Endothelial cell of umbilical vein (primary cell): Measurements from ENCODE around the gene TSFM. TPM values are rescaled to one million over a fixed set of nuclear protein-coding genes. Genes with fewer than 3 reads are reported as not detected.

ENCODE experiments used
- BruUV-seq: library from RNA; stranded (reverse); fragments of 400-500 nt; replicated peaks from 2 replicates; lab custom pipeline; 2021; lab: Mats Ljungman, UMichigan
- CTCF ChIA-PET: fragments of 300-600, 350-600 bp; sonication (Branson Sonifier 250); formaldehyde crosslinking; loops from one replicate; lab custom pipeline; 2021; ENCODE audit warnings: antibody characterized with exemption, inconsistent platforms; lab: Charles Lee
- POLR2A ChIA-PET: fragments of 300-600, 350-600 bp; sonication (Branson Sonifier 250); formaldehyde crosslinking; loops from one replicate; lab custom pipeline; 2021; ENCODE audit warnings: antibody characterized with exemption, inconsistent platforms; lab: Charles Lee
- DNase-seq: peaks from one replicate; pipeline ENCODE4 v3.0.0-alpha.2; 2011; ENCODE audit warnings: low read depth, low spot score
- FAIRE-seq: peaks from 2 replicates; lab custom pipeline; 2011; peaks lifted over from hg19 to GRCh38; lab: Jason Lieb, UNC
- H2AFZ ChIP-seq: 2 replicates; pipeline ENCODE4 v1.6.0; 2012; ENCODE audit warnings: low read depth, low read length, control low read depth, inconsistent platforms
- H3K27ac ChIP-seq: 2 replicates; pipeline ENCODE4 v1.5.1; 2011; ENCODE audit warnings: low read depth, mild to moderate bottlenecking, control low read depth, low read length, moderate library complexity; ENCODE audit not compliant: insufficient read depth
- H3K27me3 ChIP-seq, 2 experiments: 2 replicates each; pipeline versions ENCODE4 v1.6.0 to v1.6.1; 2011; ENCODE audit warnings: low read length in 2 of 2, mixed read lengths in 1 of 2; ENCODE audit not compliant: control insufficient read depth in 2 of 2, insufficient read depth in 2 of 2
- H3K36me3 ChIP-seq, 2 experiments: 2 replicates in 1 of 2; 3 replicates in 1 of 2; pipeline ENCODE4 v1.5.1; 2011; ENCODE audit warnings: low read length in 2 of 2, mild to moderate bottlenecking in 1 of 2, moderate library complexity in 1 of 2; ENCODE audit not compliant: control insufficient read depth in 2 of 2, insufficient read depth in 2 of 2; ENCODE audit errors: extremely low read depth in 1 of 2
- H3K4me1 ChIP-seq: 3 replicates; pipeline ENCODE4 v1.5.1; 2011; ENCODE audit warnings: mild to moderate bottlenecking, low read length; ENCODE audit not compliant: control insufficient read depth, insufficient read depth; ENCODE audit errors: extremely low read depth
- H3K4me2 ChIP-seq: 2 replicates; pipeline ENCODE4 v1.6.1; 2011; ENCODE audit warnings: low read length, control low read depth, mixed read lengths; ENCODE audit not compliant: insufficient read depth
- H3K4me3 ChIP-seq, 3 experiments: fragments of 200-600 bp in 1 of 3; sonication (generic), shearing (Covaris generic) in 1 of 3; replicated peaks in 1 of 3; 2 replicates each; pipeline ENCODE4 v1.5.1; 2011 to 2016; ENCODE audit warnings: control low read depth in 3 of 3, low read length in 3 of 3, mild to moderate bottlenecking in 2 of 3, inconsistent platforms in 1 of 3, low read depth in 1 of 3, moderate library complexity in 1 of 3; ENCODE audit not compliant: insufficient read depth in 1 of 3
- H3K79me2 ChIP-seq: 2 replicates; pipeline ENCODE4 v1.6.0; 2012; ENCODE audit warnings: low read length, inconsistent platforms; ENCODE audit not compliant: control insufficient read depth, insufficient read depth
- H3K9ac ChIP-seq: replicated peaks from 2 replicates; pipeline ENCODE3; 2011; ENCODE audit warnings: low read length, control low read depth; ENCODE audit not compliant: insufficient read depth; ENCODE audit errors: extremely low read depth
- H3K9me1 ChIP-seq: replicated peaks from 3 replicates; pipeline ENCODE4 v1.6.0; 2011; ENCODE audit warnings: mild to moderate bottlenecking, low read length; ENCODE audit not compliant: control insufficient read depth, insufficient read depth; ENCODE audit errors: extremely low read depth
- H3K9me3 ChIP-seq: replicated peaks from 2 replicates; pipeline ENCODE4 v1.5.1; 2012; ENCODE audit warnings: low read length, inconsistent platforms; ENCODE audit not compliant: control insufficient read depth, insufficient read depth
- H4K20me1 ChIP-seq: replicated peaks from 2 replicates; pipeline ENCODE3; 2011; ENCODE audit warnings: mild to moderate bottlenecking, low read length; ENCODE audit not compliant: control insufficient read depth, insufficient read depth; ENCODE audit errors: extremely low read depth
- CTCF ChIP-seq, 2 donors: IDR thresholded peaks; 1 replicate in 1 of 2; 2 replicates in 1 of 2; pipeline ENCODE4 v1.5.1; 2011; ENCODE audit warnings: low read length in 2 of 2, mild to moderate bottlenecking in 2 of 2, moderate library complexity in 2 of 2, control low read depth in 1 of 2, inconsistent platforms in 1 of 2, low read depth in 1 of 2; ENCODE audit not compliant: insufficient read depth in 1 of 2; ENCODE audit errors: extremely low read depth in 1 of 2
- EZH2 ChIP-seq: IDR thresholded peaks from 2 replicates; pipeline ENCODE4 v1.6.1; 2012; ENCODE audit warnings: borderline replicate concordance, low read depth, mild to moderate bottlenecking, moderate library complexity, low read length, inconsistent platforms; ENCODE audit not compliant: severe bottlenecking
- FOS ChIP-seq: IDR thresholded peaks from 2 replicates; pipeline ENCODE4 v1.6.1; 2011; ENCODE audit warnings: mild to moderate bottlenecking, low read length, moderate library complexity, borderline replicate concordance; ENCODE audit not compliant: insufficient read depth
- GATA2 ChIP-seq: IDR thresholded peaks from 2 replicates; pipeline ENCODE4 v1.7.0; 2011; ENCODE audit warnings: low read depth, mild to moderate bottlenecking, moderate library complexity, mixed read lengths, low read length; ENCODE audit not compliant: insufficient read length, insufficient read depth
- JUN ChIP-seq: IDR thresholded peaks from 2 replicates; pipeline ENCODE4 v1.6.1; 2011; ENCODE audit warnings: borderline replicate concordance, low read depth; ENCODE audit not compliant: insufficient read length, insufficient read depth
- MAX ChIP-seq: IDR thresholded peaks from 2 replicates; pipeline ENCODE4 v1.6.1; 2011; ENCODE audit not compliant: insufficient read depth, insufficient read length
- MYC ChIP-seq: IDR thresholded peaks from one replicate; pipeline ENCODE4 v1.6.1; 2011; ENCODE audit warnings: mild to moderate bottlenecking, low read depth, low read length
- POLR2A ChIP-seq: IDR thresholded peaks from 2 replicates; pipeline ENCODE4 v1.6.1; 2012; ENCODE audit warnings: low read depth, mild to moderate bottlenecking, control low read depth, low read length
- POLR2AphosphoS5 ChIP-seq: IDR thresholded peaks from 2 replicates; pipeline ENCODE4 v1.6.1; 2012; ENCODE audit warnings: low read depth, mild to moderate bottlenecking, control low read depth, low read length, moderate library complexity; ENCODE audit not compliant: insufficient read depth
- dilution Hi-C: fragments of 300-500 bp; cut with MboI; formaldehyde crosslinking; loops from one replicate; pipeline ENCODE4 v1.15.0; 2019; ENCODE audit warnings: low sequenced_read_pairs; ENCODE audit not compliant: extremely low pct_ligation_motif_present
- intact Hi-C: fragments of 100-400 bp; cut with micrococcal nuclease; formaldehyde crosslinking; loops from one replicate; pipeline ENCODE4 v1.10.0; 2022
- polyA plus RNA-seq, 4 experiments: library from polyadenylated mRNA; depleted of rRNA in 3 of 4; stranded (reverse) in 3 of 4; unstranded in 1 of 4; fragments of >200 nt; gene quantifications; 2 replicates each; pipeline versions ENCODE4 v1.2.1 to v1.2.3, GENCODE V29; 2011 to 2012; ENCODE audit warnings: missing spikeins in 1 of 4
- total RNA-seq: library from RNA; stranded (reverse); gene quantifications from 2 replicates; pipeline ENCODE4 v1.2.3, GENCODE V29; 2021

The TSFM gene
- total and polyA plus RNA-seq, 2 donors (not counting 3 experiments of a cell fraction or from before 2014, with no cell fraction given), result 16.5 to 41.8 TPM

- DNase-seq (no peak), FAIRE-seq (peak; percentile 43)
- no peaks in the 10 kb centered on the region for H3K9me3 ChIP-seq
- H2AFZ ChIP-seq, result no peak overlapping the region
- no peak overlapping the region for H3K4me3 ChIP-seq
- no peaks in the 10 kb centered on the region for H3K9me1 ChIP-seq
- dilution Hi-C loops, result no loop called here
- no peak overlapping the region for H3K9ac ChIP-seq
- BruUV-seq, result no TSS peak
- H3K79me2 ChIP-seq, result no peaks in the 10 kb centered on the region
- H3K36me3 ChIP-seq, result peaks cover 0 to 8% of the 10 kb centered on the region in 2 experiments
- TF ChIP-seq EZH2 (no peak), FOS (no peak), CTCF (IDR thresholded peaks at IDR 0.05; ENCODE audit: extremely low read depth in 1 of 2, insufficient read depth in 1 of 2, low read depth in 1 of 2, low read length in 2 of 2) (no peak), POLR2AphosphoS5 (no peak), JUN (no peak), GATA2 (no peak), POLR2A (no peak), MYC (no peak), MAX (no peak)
- no peaks in the 10 kb centered on the region for H4K20me1 ChIP-seq
- intact Hi-C loops, result no loop called here
- no peak overlapping the region for H3K27ac ChIP-seq
- no peaks in the 10 kb centered on the region for H3K27me3 ChIP-seq
- ChIA-PET POLR2A (no interaction called here), CTCF (interaction anchor here (3.1 kb wide), 1 partner anchor 8 kb away, joined by 20 read pairs; no protein-coding TSS in a partner anchor)
- H3K4me1 ChIP-seq, result no peaks in the 10 kb centered on the region
- H3K4me2 ChIP-seq, result no peak overlapping the region
Observed at GRCh38 chr12:57810450-57810849, 27.9 kb downstream of the TSFM start.
